HCEC 1CT (cell line): ENCODE results near the gene KIF5C.

Source experiments
- DNase-seq: peaks from one replicate; pipeline ENCODE4 v3.0.0-alpha.2; 2017

KIF5C gene

GRCh38 chr2:149021271-149021719 lies 146.3 kb downstream of the KIF5C start:
- DNase-seq: no peak

DNA sequence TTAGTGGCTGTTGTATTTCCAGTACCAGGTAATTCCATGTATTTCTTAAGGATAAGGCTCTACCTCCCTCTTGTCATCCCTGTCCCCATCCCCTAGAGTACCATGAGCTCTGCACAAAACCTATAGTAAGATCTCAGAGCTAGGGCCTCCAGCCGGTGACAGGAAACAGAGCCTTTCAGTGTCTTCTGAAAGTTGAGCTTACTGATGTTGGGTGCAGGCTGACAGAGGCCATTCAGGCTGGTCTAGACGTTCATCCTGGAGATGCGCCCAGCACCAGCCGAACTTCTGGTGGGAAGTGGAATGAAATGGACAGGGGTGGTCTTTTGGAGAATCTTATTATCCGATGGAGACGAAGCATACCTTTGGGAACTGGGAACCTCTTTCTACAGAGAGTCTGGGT lies 146.7 kb downstream of the KIF5C start:
- DNase-seq: no peak

DNA sequence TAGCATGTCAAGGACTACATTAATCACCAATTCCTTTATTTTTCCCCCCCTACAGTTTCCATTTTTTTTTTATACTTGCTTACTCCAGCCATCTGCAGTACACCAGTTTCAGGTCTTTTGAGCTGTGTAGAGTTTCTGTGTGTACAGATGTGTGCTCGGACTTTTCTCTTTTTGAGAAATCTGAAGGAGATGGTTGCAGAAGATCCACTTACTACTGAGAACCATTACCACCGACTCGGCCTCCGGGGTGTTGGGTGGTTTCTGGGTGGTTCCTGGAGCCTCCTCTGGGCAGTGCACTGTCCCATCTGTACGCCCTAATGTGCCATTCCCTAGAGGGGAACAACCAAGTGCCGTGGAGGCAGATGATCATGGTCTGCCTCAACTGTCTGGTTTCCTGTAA lies 148.1 kb downstream of the KIF5C start:
- DNase-seq: no peak

- DNase-seq: no peak
These were observed 152.7 kb downstream of the KIF5C start for GRCh38 chr2:149027590-149028250.

DNA sequence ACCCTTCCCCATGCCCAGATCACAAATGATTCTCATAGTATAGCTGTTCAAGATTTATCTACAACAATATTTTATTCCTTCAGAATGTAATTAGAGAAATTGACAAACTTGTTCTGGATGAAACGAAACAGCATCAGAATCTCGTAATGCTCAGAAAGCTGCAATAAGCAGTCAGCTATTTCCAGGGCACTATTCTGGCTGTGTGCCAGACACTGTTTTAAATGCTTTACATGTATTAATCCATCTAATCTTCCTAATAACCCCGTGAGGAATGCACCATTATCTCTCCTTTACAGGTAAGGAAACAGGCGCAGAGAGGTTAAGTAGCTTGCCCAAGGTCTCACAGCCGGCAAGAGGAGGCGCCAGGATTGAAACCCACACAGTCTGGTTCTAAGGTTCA lies 153.3 kb downstream of the KIF5C start:
- DNase-seq: no peak

- no peak for DNase-seq
These were observed 153.9 kb downstream of the KIF5C start for GRCh38 chr2:149028891-149029290.

GRCh38 chr2:149029307-149029965 lies 154.4 kb downstream of the KIF5C start:
- DNase-seq: no peak

DNA sequence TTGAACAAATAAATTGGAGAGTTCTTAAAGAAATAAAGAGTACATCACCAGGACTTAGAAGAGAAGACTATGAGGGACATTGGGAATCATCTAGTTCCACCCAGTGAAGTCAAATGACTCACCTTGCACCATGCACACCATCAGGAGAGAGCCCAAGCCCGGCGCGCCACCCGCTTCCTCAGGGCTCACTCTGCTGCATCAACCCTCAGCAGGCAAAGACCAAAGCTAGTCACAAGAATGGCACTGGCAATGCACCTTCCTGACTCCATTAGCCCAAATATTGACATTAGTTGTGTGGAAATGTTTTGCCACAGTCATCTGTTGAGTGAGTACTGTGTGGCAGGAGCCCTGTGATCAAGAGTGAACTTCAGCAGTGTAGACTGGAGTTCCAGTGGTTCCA lies 156.4 kb downstream of the KIF5C start:
- DNase-seq: no peak

DNA sequence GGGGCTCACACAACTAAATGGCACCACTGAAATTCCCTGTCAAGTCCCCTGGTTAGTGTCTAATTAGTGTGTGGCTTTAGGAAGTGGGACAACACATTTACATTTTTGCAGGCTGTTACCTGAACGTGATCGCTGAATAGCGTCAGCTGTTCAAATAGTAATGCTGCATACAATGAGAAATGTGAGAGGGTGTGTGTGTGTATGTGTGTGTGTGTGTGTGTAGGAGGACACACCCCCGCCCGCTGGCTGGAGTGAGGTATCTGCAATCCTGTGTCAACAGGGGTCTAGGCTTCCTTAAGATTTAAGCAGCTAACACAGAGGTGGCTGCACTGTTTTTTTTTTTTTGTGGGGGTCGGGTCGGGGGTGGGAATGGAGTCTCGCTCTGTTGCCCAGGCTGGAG lies 158.7 kb downstream of the KIF5C start:
- DNase-seq: no peak

DNA sequence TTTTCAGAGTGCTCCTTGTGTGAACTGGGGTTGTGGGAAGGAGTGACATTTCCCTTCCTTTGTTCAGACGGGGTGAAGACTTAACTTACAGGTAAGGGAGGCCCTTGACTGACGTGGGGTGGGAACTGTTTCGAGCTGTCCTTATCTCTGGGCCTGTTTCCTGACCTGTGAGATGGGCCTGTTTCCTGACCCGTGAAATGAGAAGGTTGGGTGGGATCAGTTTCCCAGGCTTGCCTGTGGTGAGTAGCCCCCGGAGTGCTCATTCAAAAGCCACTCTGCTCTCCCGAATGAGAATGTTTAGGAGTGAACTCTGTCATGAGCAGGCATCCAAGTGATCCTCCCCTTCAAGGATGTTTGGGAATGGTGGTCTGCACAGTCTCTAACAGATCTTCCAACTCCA lies 159.4 kb downstream of the KIF5C start:
- no peak for DNase-seq

DNA sequence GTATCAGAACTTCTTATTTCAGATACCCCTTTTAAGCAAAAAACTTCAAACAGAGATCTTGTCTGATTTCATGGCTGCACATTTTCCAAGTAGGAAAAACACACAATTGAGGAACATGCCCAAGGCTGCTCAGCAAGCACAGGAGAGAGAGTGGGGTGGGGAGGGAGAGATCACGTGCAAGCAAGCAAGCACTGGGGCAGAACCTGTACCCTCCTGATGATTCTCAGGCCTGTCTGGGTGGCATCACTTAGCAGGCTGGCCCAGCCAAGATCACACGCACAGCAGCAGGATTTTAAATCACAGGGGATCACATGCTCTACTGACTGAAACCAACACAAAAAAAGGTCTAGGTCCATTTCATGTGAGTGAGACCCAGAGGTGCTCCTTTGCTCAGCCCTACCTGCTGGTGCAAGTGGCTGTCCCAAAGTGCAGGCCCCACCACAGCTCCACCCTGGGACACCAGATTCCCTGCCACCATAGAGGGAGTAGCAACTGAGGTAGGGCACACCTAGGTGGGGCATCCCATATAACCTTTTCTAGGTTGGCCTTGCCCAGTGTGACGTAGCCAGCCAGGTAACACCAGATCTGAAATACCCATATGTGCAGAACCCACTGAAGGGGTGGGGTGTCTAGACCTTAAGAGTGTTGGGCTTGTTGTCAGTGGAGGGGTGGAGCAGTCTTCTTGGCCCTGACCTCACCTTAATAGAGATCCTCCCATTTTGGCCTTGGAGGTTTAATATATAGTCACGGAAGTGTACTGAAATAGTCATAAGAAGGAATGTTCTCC lies 161.7 kb downstream of the KIF5C start:
- no peak for DNase-seq

GRCh38 chr2:149037851-149038250 lies 162.8 kb downstream of the KIF5C start:
- DNase-seq: no peak

- no peak for DNase-seq
These were observed 163.6 kb downstream of the KIF5C start, which contains the start of gene LYPD6B for GRCh38 chr2:149038442-149039212. LYPD6B (plus strand) TSS chr2:149038699; CDS start chr2:149130949, 92,250 bp downstream.

DNA sequence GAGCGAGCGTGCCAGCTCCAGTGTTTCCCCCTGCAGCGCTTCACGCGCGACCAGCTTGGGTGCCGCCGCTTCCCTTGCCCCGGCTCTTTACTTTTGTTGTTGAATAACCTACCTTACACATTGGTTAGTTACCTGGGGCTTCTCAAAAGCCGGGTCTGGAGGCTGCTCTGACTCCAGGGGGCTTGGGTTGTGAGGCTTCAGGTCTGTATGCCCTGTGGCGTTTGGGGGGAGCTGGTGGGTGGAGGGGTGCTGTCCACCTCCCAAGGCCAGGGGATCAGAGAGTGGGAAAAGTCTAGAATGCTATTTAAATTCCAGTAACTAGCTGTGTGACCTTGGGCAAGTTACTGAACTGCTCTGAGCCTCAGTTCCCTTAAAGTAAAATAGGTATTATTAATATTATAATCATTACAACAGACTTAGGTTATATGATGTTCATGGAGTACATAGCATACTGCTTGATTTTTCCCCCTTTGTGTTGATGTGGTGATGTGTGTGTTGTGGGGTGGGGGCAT lies 164.2 kb downstream of the KIF5C start:
- DNase-seq: no peak

DNA sequence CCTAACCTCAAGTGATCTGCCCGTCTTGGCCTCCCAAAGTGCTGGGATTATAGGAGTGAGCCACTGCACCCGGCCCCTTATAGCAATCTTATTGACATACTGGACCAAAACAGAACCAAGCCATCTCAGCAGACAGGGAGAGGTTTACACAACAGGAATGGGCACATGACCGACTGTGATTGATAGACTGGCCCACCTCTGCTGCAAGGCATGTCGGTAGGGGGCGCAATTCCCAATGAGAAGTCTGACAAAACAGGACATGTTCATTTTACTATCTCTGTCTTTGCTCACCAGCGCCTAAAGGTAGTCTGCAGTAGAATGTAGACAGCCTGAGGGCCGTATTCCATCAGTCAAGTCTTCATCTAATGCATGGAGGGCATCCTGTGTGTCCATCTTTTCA lies 165.4 kb downstream of the KIF5C start:
- DNase-seq: peak; percentile 27

DNA sequence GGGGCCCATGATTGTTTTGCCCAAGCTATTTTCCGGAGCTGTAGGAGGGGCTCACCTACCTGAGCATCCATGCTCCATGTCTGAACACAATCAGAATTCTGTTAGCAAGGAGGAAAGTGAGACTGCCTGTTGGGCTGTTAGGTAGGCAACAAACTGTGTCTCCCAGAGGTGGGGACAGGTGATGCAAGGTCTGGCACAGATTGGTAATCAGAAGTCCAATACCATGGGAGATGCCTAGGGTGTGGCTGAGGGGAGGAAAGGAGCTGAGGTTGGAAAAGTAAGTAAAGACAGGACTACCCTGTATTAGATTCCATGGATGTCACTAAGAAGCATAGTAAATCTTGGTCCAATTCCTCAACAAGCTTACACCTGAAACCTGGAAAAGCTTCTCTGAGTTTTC lies 166.5 kb downstream of the KIF5C start:
- no peak for DNase-seq

DNA sequence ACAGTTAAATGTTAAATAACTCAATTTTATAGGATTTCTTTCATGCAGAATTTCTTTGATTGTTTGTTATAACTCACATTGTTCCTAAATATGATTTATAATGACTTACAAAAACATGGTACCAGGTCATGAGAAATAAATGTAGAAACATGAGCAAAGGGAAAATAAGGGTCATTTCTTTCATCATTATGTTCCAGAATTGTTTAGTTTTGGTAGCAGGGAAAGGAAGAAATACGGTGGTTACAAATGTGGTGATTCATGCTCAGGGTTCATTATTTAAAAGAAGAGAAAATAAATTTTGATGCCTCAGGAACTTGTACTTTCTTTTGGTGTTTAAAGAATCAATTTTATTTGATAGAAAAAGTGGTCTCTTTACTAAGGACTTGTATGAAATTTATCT lies 167.9 kb downstream of the KIF5C start:
- DNase-seq: peak; percentile 15

GRCh38 chr2:149044500-149044899 lies 169.5 kb downstream of the KIF5C start:
- no peak for DNase-seq

- no peak for DNase-seq
These were observed 172.1 kb downstream of the KIF5C start for GRCh38 chr2:149047118-149047517.

DNA sequence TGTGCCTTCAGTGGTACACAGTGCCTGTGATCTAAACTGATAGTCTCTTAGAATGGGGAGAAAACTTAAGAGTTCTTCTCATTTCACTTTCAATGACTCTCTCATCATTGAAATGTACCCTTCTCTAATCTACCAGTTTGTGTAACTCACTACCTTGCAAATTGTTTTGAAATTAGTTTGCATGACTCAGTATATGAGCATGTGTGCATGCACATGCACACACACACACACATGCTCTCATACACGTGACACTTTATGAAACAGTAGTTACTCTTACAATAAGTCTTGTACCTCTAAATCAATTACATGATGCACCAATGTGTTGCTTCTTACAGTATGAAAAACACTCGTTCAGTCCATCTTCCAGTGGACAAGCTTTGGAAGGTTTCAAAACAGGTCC lies 174.1 kb downstream of the KIF5C start:
- peak; percentile 65 for DNase-seq

- DNase-seq: peak; percentile 35
These were observed 175.2 kb downstream of the KIF5C start for GRCh38 chr2:149050188-149050587.

DNA sequence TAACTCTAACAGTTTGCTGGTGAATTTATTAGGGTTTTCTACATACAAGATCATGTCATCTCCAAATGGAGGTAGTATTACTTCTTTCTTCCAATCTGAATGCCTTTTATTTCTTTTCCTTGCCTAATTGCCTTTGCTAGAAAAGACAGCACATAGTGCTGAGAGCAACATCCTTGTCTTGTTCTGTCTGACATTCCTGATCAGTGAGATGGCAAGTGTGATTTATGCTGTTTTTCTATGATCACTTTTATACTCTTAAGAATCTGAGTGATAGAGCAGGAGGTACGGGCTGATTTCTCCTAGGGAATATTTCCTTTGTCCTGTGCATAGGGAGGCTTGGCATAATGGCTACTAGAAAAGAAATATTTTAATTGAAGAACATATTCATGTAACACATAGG lies 180.7 kb downstream of the KIF5C start:
- peak; percentile 9 for DNase-seq
